ENCODE measurements around the gene FTL.

DNA sequence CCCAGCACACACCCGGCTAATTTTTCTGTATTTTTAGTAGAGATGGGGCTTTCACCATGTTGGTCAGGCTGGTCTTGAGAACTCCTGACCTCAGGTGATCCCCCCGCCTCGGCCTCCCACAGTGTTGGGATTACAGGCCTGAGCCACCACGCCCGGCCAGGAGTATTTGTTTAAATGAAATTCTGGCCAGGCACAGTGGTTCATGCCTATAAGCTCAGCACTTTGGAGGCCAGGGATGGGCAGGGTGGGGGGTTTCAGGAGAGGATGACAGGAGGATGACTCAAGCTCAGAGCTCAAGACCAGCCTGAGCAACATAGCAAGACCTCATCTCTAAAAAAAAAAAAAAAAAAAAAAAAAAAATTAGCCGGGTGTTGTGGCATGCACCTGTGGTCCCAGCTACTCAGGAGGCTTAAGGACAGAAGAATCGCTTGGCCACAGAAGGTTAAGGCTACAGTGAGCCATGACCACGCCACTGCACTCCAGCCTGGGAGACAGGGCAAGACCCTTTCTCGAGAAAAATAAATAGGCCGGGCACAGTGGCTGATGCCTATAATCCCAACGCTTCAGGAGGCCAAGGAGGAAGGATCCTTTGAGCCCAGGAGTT, 39.8 kb upstream of the FTL start:
- TF ChIP-seq, protein P1, sequence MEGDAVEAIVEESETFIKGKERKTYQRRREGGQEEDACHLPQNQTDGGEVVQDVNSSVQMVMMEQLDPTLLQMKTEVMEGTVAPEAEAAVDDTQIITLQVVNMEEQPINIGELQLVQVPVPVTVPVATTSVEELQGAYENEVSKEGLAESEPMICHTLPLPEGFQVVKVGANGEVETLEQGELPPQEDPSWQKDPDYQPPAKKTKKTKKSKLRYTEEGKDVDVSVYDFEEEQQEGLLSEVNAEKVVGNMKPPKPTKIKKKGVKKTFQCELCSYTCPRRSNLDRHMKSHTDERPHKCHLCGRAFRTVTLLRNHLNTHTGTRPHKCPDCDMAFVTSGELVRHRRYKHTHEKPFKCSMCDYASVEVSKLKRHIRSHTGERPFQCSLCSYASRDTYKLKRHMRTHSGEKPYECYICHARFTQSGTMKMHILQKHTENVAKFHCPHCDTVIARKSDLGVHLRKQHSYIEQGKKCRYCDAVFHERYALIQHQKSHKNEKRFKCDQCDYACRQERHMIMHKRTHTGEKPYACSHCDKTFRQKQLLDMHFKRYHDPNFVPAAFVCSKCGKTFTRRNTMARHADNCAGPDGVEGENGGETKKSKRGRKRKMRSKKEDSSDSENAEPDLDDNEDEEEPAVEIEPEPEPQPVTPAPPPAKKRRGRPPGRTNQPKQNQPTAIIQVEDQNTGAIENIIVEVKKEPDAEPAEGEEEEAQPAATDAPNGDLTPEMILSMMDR (IDR thresholded peaks at IDR 0.05), result no peak
- TF ChIP-seq EZH2phosphoT487 (IDR thresholded peaks at IDR 0.05), result no peak

All from neural progenitor cell (in vitro differentiated cells).